ENCODE data around the gene SELENOO.

SELENOO gene

GRCh38 chr22:50250249-50250554 is 49.4 kb downstream of the SELENOO start:
- H3K9ac ChIP-seq, result no peak overlapping the region
- TF ChIP-seq CTCF (IDR thresholded peaks at IDR 0.05), result no peak
- peak overlapping the region; percentile 80 for H3K4me2 ChIP-seq (ENCODE audit: low read length)
- H3K27me3 ChIP-seq (ENCODE audit: control insufficient read depth, insufficient read depth, low read length), result no peaks in the 10 kb centered on the region
- H3K4me1 ChIP-seq, result peaks cover 4% of the 10 kb centered on the region
- H3K79me2 ChIP-seq, result no peaks in the 10 kb centered on the region
- peak overlapping the region; percentile 67 for H3K4me3 ChIP-seq (ENCODE audit: low read depth, low read length)
- H3K36me3 ChIP-seq (ENCODE audit: control insufficient read depth, insufficient read depth, low read length), result no peaks in the 10 kb centered on the region
- H3K9me3 ChIP-seq (ENCODE audit: control insufficient read depth, low read length), result no peaks in the 10 kb centered on the region
- no peak overlapping the region for H2AFZ ChIP-seq
- no peak overlapping the region for H3K27ac ChIP-seq

DNA sequence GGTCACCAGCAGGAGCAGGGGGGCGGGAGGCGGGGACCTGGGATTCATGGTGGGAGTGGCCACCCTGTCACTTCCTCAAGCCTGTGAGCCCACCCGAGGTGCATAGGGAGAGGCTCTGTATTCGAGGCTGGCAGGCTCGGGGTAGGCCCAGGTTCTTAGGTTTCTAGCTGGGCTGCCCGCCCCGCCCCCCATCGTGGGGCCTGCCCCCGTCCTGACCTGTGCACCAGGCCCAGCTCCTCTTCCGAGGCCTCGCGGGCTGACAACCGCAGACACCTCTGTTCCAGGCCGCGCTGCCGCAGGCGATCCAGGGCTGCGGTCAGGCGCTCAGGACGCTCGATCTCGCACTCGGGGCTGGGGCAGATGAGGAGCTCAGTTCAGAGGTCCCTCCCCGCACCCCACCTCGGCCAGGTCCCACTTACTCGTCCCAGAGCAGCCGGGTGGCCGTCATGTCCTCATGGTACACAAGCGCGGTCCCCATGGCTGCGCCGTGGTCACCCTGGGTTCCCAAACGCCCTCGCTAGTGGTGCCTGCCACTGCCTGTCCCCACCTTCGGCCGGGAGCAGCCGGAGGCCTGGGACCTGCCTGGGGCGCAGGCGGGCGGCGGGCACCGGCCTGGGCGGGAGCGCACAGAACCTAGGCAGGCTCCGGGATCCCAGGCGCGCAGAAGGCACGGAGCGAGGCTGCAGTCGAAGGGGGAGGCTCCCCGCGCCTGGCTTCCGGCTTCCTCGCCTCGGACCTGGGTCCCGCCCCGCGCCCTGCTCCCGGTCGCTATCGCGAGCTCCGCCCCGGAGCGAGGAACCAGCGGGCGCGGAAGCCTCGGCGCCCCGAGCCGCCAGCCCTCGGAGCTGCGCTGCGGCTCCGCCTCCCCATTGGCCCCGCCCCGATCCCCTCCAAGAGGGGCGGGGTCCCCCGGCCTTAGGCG is 50.0 kb downstream of the SELENOO start, which contains the start of gene HDAC10:
TSS of gene HDAC10 (minus strand) at position 711 of the 922 bp plus-strand sequence. CDS start at position 478, 233 bp downstream.
- peaks cover 4% of the 10 kb centered on the region for H3K4me1 ChIP-seq
- H3K4me3 ChIP-seq (ENCODE audit: low read depth, low read length), result peak within 1 kb of the TSS; percentile 67
- H3K36me3 ChIP-seq (ENCODE audit: control insufficient read depth, insufficient read depth, low read length), result no peaks in the 10 kb centered on the region
- no peaks in the 10 kb centered on the region for H3K9me3 ChIP-seq (ENCODE audit: control insufficient read depth, low read length)
- no peaks in the 10 kb centered on the region for H3K27me3 ChIP-seq (ENCODE audit: control insufficient read depth, insufficient read depth, low read length)
- peak within 1 kb of the TSS; percentile 41 for H3K27ac ChIP-seq
- peak within 1 kb of the TSS; percentile 21 for H3K9ac ChIP-seq
- peak within 1 kb of the TSS; percentile 70 for H2AFZ ChIP-seq
- TF ChIP-seq CTCF (IDR thresholded peaks at IDR 0.05), result no peak
- H3K4me2 ChIP-seq (ENCODE audit: low read length), result peak within 1 kb of the TSS; percentile 80
- H3K79me2 ChIP-seq, result no peaks in the 10 kb centered on the region

DNA sequence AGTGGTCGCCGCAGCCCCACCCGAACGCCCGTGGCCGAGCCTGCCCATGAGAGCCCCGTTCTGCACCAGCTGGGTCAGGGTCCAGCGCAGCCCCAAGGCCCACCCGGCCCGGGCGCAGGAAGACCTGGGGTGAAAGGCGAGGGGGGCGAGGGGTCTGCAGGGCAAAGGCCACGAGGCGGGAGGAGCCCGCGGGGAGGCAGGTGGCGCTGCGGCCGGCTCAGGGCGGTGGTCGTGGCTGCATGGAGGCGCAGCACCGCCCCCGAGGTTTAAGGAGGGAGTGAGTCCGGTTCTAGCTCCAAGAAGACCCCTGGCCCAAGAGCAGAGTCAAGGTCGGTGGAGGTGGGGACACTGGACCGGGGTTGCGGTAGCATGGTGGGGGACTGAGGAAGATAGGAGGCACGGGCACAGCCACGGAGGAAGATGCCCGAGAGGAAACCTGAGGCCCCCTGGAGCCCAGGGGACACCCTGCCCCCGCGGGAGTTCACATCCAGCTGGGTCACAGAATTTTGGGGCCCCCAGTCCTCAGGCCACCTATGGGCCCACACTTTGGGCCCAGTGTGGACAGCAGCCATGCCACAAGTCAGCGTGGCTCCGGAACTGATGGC is 50.8 kb downstream of the SELENOO start:
- H3K4me1 ChIP-seq, result peaks cover 4% of the 10 kb centered on the region
- H3K4me2 ChIP-seq (ENCODE audit: low read length), result peak overlapping the region; percentile 80
- H3K36me3 ChIP-seq (ENCODE audit: control insufficient read depth, insufficient read depth, low read length), result no peaks in the 10 kb centered on the region
- H3K27me3 ChIP-seq (ENCODE audit: control insufficient read depth, insufficient read depth, low read length), result no peaks in the 10 kb centered on the region
- H3K4me3 ChIP-seq (ENCODE audit: low read depth, low read length), result peak overlapping the region; percentile 67
- H2AFZ ChIP-seq, result peak overlapping the region; percentile 70
- H3K9ac ChIP-seq, result no peak overlapping the region
- no peaks in the 10 kb centered on the region for H3K9me3 ChIP-seq (ENCODE audit: control insufficient read depth, low read length)
- no peaks in the 10 kb centered on the region for H3K79me2 ChIP-seq
- peak overlapping the region; percentile 32 for H3K27ac ChIP-seq
- TF ChIP-seq CTCF (IDR thresholded peaks at IDR 0.05), result no peak

DNA sequence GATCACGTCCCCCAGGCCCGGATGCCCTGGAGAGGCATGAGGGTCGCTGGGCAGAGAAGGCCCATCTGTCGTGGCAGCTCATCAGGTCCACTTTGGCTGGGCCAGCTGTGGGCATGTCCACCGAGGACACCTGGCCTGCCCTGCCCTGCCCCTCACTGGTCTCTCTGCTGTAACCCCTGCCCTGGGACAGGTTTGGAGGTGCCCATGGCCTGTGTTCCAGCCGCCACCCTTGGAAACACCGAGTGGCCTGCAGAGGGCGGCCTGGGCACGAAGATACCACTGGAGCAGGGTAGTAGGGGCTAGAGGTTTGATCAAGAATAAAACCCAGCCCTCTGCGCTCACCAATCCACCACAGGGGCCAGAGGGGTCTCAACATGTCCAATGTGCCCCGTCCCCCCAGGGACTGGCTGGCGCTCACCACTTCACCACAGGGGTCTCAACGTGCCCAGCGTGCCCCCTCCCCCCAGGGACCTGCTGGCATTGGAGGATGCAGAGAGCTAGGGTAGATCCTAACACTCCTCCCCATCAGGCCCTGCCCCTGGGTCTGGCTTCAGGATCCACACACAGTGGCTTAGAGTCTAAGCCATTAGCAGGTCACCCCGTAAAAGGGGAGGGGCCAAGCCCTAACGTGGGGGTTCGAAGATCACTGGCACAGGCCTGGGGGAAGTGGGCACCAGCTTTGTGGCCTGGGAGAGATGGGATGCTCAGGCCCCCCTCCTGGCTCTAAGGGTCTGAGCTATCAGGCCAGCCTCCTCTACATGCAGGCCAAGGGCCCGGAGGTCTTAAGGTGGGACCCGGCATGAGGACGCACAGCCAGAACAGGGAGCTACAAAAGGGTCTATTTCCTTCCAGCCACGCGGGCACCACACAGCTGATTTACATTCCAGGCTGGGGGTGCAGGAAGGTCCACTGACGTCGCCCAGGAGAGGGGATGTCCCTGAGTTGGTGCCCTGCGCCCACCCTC is 51.6 kb downstream of the SELENOO start:
- Histone ChIP-seq H3K4me3 (ENCODE audit: low read depth, low read length) (no peak overlapping the region), H3K9ac (no peak overlapping the region)

More for the DNA sequence above, 51.6 kb downstream of the SELENOO start:
- peaks cover 4% of the 10 kb centered on the region for H3K4me1 ChIP-seq
- TF ChIP-seq CTCF (IDR thresholded peaks at IDR 0.05), result peak; percentile 57
- H2AFZ ChIP-seq, result no peak overlapping the region
- H3K27me3 ChIP-seq (ENCODE audit: control insufficient read depth, insufficient read depth, low read length), result no peaks in the 10 kb centered on the region
- H3K79me2 ChIP-seq, result no peaks in the 10 kb centered on the region
- H3K27ac ChIP-seq, result peak overlapping the region; percentile 32
- no peaks in the 10 kb centered on the region for H3K36me3 ChIP-seq (ENCODE audit: control insufficient read depth, insufficient read depth, low read length)
- no peak overlapping the region for H3K4me2 ChIP-seq (ENCODE audit: low read length)
- no peaks in the 10 kb centered on the region for H3K9me3 ChIP-seq (ENCODE audit: control insufficient read depth, low read length)

Measured in parathyroid adenoma (tissue), 2 donors.